Activated CD4-positive, CD25-positive, alpha-beta regulatory T cell treated with anti-CD3 and anti-CD28 coated beads, Interleukin-2, amount 50 U/mL, for 24 hours (primary cell): ENCODE measurements around the gene BIRC6.
"Not testable (repeated sequence)": the region's sequence is repeated elsewhere in the genome, so short reads cannot be mapped to it uniquely, and the experiment has no call there.

Source experiments
- ATAC-seq, 2 donors: fragments of 150-1000 bp; cut with Tn5 transposase; one replicate each; pipeline ENCODE4 v1.10.0; 2021; ENCODE audit warnings: mild to moderate bottlenecking in 1 of 2, moderate library complexity in 1 of 2

The BIRC6 gene

GRCh38 chr2:32622570-32623310 is 265.9 kb downstream of the BIRC6 start:
- ATAC-seq, result no peak

- no peak for ATAC-seq
These were observed 266.5 kb downstream of the BIRC6 start for GRCh38 chr2:32623311-32623706.

- no peak for ATAC-seq
These were observed 268.0 kb downstream of the BIRC6 start for GRCh38 chr2:32624812-32625211.

GRCh38 chr2:32626639-32627221 is 269.9 kb downstream of the BIRC6 start:
- ATAC-seq, result no peak

- peak; percentile 36 to 38 for ATAC-seq
These were observed 270.6 kb downstream of the BIRC6 start for GRCh38 chr2:32627441-32627813.

- peak; percentile 99 for ATAC-seq
These were observed 271.2 kb downstream of the BIRC6 start, which contains the start of gene TTC27 for GRCh38 chr2:32627814-32628579. Gene TTC27, plus strand, starts transcription at chr2:32628050. Its CDS starts 243 bp downstream, at chr2:32628293.

- ATAC-seq, result no peak
These were observed 275.3 kb downstream of the BIRC6 start for GRCh38 chr2:32632089-32632488.

- ATAC-seq, result no peak
These were observed 276.2 kb downstream of the BIRC6 start for GRCh38 chr2:32633040-32633439.

GRCh38 chr2:32638548-32638947 is 281.7 kb downstream of the BIRC6 start:
- ATAC-seq, result not testable (repeated sequence)

- no peak for ATAC-seq
These were observed 284.4 kb downstream of the BIRC6 start for GRCh38 chr2:32641180-32641579.

GRCh38 chr2:32647180-32647651 is 290.4 kb downstream of the BIRC6 start:
- no peak for ATAC-seq

- no peak for ATAC-seq
These were observed 295.9 kb downstream of the BIRC6 start for GRCh38 chr2:32652555-32653209.

- no peak for ATAC-seq
These were observed 299.2 kb downstream of the BIRC6 start for GRCh38 chr2:32656069-32656468.

GRCh38 chr2:32663864-32664263 is 307.0 kb downstream of the BIRC6 start:
- ATAC-seq, result no peak

GRCh38 chr2:32666704-32667103 is 309.9 kb downstream of the BIRC6 start:
- ATAC-seq, result no peak

GRCh38 chr2:32668254-32668653 is 311.4 kb downstream of the BIRC6 start:
- no peak for ATAC-seq
